HG02798 (cell line): Measurements from ENCODE around the gene DISP3.

Experiments used
- ATAC-seq: cut with Tn5 transposase; IDR thresholded peaks from one replicate; pipeline ENCODE4 v1.9.1; 2021; ENCODE audit warnings: mild to moderate bottlenecking; ENCODE audit not compliant: unreplicated experiment, poor library complexity

DISP3 gene

DNA sequence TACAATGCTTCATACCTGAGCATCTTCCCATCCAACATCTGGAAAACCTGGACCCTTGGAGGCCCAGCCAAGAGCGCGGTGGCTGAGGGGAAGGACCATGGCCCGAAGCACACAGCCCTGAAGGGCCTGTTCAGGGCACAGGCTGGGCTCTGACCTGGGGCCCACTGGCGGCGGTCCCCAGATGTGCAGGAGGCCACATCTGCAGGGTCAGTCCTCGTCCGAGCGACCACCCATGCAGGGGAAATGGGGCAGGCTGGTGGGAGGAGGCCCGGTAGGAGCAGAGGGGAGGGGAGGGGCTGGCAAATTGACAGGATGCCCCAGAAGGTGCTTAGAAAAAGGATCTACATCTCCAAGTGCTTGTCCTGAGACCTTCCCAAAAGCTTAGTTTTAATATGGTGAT lies 59.9 kb downstream of the DISP3 start:
- no peak for ATAC-seq

- ATAC-seq = no peak
Measured at GRCh38 chr1:11539850-11540772, 61.2 kb downstream of the DISP3 start.

- ATAC-seq = no peak
Measured at GRCh38 chr1:11540773-11541160, 61.8 kb downstream of the DISP3 start.

DNA sequence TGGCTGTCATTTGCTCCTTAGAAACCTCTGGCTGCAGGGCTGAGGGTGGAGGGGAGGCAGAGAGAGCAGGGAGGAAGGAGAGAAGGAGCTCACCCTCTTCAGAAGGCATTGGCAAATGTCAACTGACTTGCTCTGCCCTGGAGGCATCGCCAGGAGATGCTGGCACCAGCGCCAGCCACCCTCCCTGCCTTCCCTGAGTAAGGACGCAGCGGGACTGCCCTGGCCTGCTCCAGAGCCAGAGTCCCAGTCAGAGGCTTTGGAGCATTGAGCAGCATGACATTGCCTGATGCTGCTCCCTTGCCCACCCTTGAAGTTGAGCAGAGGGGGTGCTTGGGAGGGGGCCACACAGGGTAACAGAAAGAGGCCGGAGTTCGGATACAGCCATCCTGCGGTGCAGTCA lies 62.3 kb downstream of the DISP3 start:
- ATAC-seq = no peak

GRCh38 chr1:11541956-11542355 lies 63.0 kb downstream of the DISP3 start:
- no peak for ATAC-seq

GRCh38 chr1:11543392-11543791 lies 64.4 kb downstream of the DISP3 start:
- ATAC-seq = no peak

GRCh38 chr1:11543796-11544195 lies 64.8 kb downstream of the DISP3 start:
- no peak for ATAC-seq

- ATAC-seq = no peak
Measured at GRCh38 chr1:11546456-11546855, 67.5 kb downstream of the DISP3 start.

GRCh38 chr1:11550664-11551283 lies 71.8 kb downstream of the DISP3 start:
- ATAC-seq = no peak

DNA sequence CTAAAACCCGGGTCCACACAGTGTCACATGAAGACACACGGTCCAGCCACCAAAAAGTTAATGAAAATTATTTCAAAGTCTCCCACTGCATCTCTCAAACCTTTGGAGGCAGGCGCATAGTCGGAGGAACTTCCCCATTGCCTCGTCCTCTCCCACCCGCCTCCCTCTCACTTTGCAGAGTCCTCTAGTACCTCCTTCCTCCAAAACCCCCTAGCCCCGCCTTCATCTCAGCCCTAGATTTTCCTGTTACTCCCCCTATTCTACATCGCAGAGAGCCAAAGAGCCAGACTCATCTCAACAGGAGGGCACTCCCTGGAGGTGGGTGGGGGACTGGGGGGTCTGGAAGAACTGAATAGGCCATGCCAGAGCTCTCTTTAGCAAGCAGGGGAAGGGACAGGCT lies 79.3 kb downstream of the DISP3 start:
- ATAC-seq = no peak

DNA sequence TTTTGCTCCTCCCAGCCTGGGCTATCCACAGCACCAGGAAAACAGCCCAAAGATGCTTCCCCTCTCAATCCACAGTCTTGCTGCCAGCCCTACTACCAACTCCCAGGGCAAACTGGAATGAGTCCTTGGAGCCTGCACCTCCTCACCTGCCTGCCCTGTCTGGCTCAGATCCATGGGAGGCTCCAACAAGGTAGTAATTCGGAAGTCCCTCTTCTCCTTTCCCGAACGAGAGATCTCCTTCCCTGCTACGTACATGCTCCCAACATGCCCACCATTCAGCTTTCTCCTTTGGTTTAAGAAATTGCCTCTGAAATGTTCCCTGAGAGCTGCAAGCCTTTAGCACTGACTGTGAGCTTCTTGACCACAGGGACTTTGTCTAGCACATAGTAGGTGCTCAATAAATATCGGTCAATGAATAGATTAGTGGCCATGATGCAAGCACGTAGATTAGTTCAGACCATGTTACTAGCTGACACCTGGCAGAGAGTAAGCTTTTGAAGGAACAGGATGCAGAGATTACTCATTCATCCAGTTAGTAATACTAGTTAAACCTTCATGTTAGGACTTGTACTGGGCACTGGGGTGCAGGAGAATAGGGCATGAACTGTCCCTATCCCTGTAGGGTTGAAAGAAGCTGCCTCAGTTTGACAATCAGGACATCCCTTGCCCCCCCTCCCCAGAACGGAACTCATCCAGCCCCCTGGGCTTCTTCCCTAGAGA lies 80.1 kb downstream of the DISP3 start:
- ATAC-seq = no peak

- ATAC-seq = no peak
Measured at GRCh38 chr1:11559591-11559970, 80.6 kb downstream of the DISP3 start.

DNA sequence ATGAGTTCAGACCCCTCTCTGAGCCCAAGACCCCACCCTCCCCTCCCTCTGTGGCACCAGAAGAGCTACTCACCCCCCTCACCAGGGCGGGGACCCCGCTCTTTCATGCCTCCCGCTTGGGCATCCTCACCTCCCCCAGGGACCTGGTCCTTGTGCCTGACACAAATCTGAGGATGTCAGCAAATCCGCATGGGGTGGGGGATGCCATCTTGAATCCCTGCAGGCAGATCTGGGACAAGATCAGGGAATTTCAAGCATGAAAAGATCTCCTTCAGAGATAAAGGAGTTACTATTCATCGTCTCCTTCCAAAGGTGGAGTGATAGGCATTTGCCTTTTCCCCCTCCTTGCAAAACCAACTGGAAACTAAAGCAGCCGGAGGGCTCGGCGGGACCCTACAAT lies 81.1 kb downstream of the DISP3 start:
- no peak for ATAC-seq

GRCh38 chr1:11561740-11562139 lies 82.8 kb downstream of the DISP3 start:
- ATAC-seq = no peak

DNA sequence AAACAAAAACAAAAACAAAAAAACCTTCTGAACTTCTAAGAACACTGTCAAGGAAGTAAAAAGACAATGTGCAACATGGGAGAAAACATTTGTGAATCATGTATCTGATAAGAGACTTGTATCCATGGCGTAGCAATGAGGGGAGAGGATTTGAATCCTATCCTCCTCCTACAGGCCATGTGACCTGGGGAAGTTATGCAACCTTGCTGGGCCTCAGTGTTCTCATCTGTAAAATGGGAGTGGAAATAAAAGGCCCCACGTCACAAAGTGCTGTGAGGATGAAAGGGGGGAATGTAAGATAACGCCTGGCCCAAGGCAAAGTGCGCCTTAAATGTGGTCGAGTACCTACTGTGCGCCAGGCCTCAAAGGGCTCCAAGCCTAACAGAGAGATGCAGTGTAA lies 83.7 kb downstream of the DISP3 start:
- ATAC-seq = no peak

DNA sequence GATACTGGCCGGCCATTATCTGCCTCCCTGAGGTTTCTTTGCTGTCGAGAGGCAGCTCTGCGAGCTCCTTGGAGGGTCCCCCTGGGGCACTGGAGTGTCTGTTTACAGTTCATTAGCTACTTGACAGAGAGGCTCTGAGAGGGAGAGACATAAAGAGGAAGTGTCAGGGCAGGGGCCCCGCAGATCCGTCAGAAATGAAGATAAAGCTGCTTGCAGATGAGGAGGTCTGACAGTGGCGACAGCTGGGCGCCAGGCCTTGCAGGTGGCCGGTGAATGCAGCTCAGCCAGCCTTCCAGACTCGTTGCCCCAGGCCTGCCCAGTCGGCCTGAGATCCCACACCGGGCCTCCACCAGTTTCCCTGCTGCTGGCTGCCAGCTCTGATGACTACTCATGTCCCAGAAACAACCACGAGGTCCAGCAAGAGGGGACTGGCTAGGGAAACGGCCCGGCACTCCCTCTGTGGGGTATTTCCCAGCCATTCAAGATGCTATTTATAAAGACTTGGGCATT lies 84.7 kb downstream of the DISP3 start:
- no peak for ATAC-seq

- ATAC-seq = no peak
Measured at GRCh38 chr1:11564237-11564636, 85.3 kb downstream of the DISP3 start.

GRCh38 chr1:11566042-11566850 lies 87.3 kb downstream of the DISP3 start:
- no peak for ATAC-seq

DNA sequence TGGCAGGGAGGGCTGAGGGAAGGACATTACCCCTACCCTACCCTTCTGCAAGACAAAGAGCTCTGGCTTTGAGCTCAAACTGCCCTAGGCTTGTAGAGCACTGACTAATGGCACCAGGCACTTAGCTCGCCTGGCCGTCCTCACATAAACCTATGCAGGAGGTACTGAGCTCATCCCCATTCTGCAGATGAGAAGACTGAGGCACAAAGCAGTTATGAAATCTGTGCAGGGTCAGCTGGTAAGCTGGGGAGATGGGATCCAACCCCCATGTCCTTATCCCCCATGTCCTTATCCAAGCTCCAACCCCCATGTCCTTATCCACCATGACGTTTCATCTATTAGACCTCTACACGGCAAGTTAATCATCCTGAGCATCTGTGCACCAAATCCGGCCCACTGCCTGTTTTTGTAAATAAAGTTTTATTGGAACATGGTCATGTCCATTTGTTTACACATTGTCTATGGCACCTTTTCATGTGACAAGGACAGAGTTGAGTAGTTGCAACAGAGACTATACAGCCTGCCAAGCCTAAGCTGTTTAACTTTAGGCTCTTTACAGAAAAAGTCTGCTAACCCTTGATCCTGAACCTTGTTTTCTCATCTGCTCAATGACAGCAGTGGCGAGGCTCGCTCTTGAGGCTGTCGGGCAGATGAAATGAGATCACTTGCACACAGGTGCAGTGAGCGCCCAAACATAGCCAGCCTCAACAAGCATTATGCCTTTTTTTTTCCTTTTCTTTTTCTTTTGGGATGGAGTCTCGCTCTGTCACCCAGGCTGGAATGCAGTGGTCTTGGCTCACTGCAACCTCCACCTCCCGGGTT lies 88.5 kb downstream of the DISP3 start:
- no peak for ATAC-seq
